Measurements from ENCODE around the gene PDE9A.

PDE9A gene

DNA sequence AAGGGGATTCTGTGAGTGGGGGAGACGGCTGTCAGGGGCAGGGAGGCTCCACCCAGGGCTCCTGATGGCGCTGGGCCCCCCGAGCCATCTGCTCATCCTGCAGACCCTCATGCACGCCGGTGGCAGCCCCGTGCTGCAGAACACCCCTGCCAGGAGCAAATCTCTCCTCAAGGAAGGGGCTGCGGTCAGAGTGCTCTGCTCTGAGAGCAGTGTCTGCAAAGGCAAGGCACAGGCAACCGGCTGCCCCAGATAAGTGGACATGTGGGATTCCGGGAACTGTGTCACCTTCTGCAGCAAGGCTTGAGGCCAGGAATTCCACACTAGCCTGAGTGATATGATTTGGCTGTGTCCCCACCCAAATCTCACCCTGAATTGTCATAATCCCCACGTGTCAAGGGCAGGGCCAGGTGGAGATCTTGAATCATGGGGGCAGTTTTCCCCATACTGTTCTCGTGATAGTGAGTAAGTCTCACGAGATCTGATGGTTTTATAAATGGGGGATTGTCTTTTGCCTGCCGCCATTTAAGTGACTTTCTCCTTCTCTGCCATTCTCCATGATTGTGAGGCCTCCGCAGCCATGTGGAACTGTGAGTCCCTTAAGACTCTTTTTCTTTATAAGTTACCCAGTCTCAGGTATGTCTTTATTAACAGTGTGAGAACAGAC lies 101.0 kb downstream of the PDE9A start:
- no peak overlapping the region for H3K9ac ChIP-seq (ENCODE audit: low read length)
- H3K4me2 ChIP-seq (ENCODE audit: low read depth, low read length) = no peak overlapping the region
- H3K9me2 ChIP-seq (replicated peaks; ENCODE audit: insufficient read depth, low read length) = no peaks in the 10 kb centered on the region
- TF ChIP-seq EZH2phosphoT487 (IDR thresholded peaks at IDR 0.05; ENCODE audit: low read length) = no peak
- no peak for TF ChIP-seq EZH2 (optimal IDR thresholded peaks at IDR 0.05; ENCODE audit: low read depth, low read length)
- TF ChIP-seq, protein P1, sequence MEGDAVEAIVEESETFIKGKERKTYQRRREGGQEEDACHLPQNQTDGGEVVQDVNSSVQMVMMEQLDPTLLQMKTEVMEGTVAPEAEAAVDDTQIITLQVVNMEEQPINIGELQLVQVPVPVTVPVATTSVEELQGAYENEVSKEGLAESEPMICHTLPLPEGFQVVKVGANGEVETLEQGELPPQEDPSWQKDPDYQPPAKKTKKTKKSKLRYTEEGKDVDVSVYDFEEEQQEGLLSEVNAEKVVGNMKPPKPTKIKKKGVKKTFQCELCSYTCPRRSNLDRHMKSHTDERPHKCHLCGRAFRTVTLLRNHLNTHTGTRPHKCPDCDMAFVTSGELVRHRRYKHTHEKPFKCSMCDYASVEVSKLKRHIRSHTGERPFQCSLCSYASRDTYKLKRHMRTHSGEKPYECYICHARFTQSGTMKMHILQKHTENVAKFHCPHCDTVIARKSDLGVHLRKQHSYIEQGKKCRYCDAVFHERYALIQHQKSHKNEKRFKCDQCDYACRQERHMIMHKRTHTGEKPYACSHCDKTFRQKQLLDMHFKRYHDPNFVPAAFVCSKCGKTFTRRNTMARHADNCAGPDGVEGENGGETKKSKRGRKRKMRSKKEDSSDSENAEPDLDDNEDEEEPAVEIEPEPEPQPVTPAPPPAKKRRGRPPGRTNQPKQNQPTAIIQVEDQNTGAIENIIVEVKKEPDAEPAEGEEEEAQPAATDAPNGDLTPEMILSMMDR (IDR thresholded peaks at IDR 0.05; ENCODE audit: low read length) = no peak
- H2AFZ ChIP-seq (ENCODE audit: low read length) = no peak overlapping the region
- H3K27me3 ChIP-seq (replicated peaks; ENCODE audit: insufficient read depth, low read length) = peaks cover 100% of the 10 kb centered on the region
- no peak overlapping the region for H3K27ac ChIP-seq (ENCODE audit: low read length)
- no peaks in the 10 kb centered on the region for H4K20me1 ChIP-seq (ENCODE audit: insufficient read depth, low read length)
- H3K4me3 ChIP-seq (ENCODE audit: low read length) = no peak overlapping the region
- DNase-seq = no peak
- no peaks in the 10 kb centered on the region for H3F3A ChIP-seq (ENCODE audit: insufficient read depth, low read length)
- no peaks in the 10 kb centered on the region for H3K9me3 ChIP-seq (replicated peaks; ENCODE audit: insufficient read depth, low read length)
- no peaks in the 10 kb centered on the region for H3K4me1 ChIP-seq (ENCODE audit: low read length)
- H3K79me2 ChIP-seq (ENCODE audit: low read length) = no peaks in the 10 kb centered on the region
- H3K36me3 ChIP-seq (replicated peaks; ENCODE audit: insufficient read depth, low read length) = no peaks in the 10 kb centered on the region

- no peaks in the 10 kb centered on the region for H3K36me3 ChIP-seq (replicated peaks; ENCODE audit: insufficient read depth, low read length)
- H3K9me3 ChIP-seq (replicated peaks; ENCODE audit: insufficient read depth, low read length) = no peaks in the 10 kb centered on the region
- H3K27me3 ChIP-seq (replicated peaks; ENCODE audit: insufficient read depth, low read length) = peaks cover 100% of the 10 kb centered on the region
- no peaks in the 10 kb centered on the region for H3K79me2 ChIP-seq (ENCODE audit: low read length)
- no peaks in the 10 kb centered on the region for H3F3A ChIP-seq (ENCODE audit: insufficient read depth, low read length)
- TF ChIP-seq, protein P1 (IDR thresholded peaks at IDR 0.05; ENCODE audit: low read length) = no peak
- TF ChIP-seq EZH2phosphoT487 (IDR thresholded peaks at IDR 0.05; ENCODE audit: low read length) (no peak), EZH2 (optimal IDR thresholded peaks at IDR 0.05; ENCODE audit: low read depth, low read length) (no peak)
- DNase-seq = no peak
- H3K9ac ChIP-seq (ENCODE audit: low read length) = no peak overlapping the region
- no peak overlapping the region for H3K4me2 ChIP-seq (ENCODE audit: low read depth, low read length)
- H3K4me1 ChIP-seq (ENCODE audit: low read length) = no peaks in the 10 kb centered on the region
- no peak overlapping the region for H2AFZ ChIP-seq (ENCODE audit: low read length)
- H3K27ac ChIP-seq (ENCODE audit: low read length) = no peak overlapping the region
- H3K9me2 ChIP-seq (replicated peaks; ENCODE audit: insufficient read depth, low read length) = no peaks in the 10 kb centered on the region
- no peaks in the 10 kb centered on the region for H4K20me1 ChIP-seq (ENCODE audit: insufficient read depth, low read length)
- H3K4me3 ChIP-seq (ENCODE audit: low read length) = no peak overlapping the region
Measured at GRCh38 chr21:42755031-42755665, 101.7 kb downstream of the PDE9A start.

- peaks cover 100% of the 10 kb centered on the region for H3K27me3 ChIP-seq (replicated peaks; ENCODE audit: insufficient read depth, low read length)
Measured at GRCh38 chr21:42755766-42756579, 102.6 kb downstream of the PDE9A start.

More at GRCh38 chr21:42755766-42756579, 102.6 kb downstream of the PDE9A start:
- Histone ChIP-seq H3K4me1 (ENCODE audit: low read length) (no peaks in the 10 kb centered on the region), H4K20me1 (ENCODE audit: insufficient read depth, low read length) (no peaks in the 10 kb centered on the region), H3F3A (ENCODE audit: insufficient read depth, low read length) (no peaks in the 10 kb centered on the region), H3K79me2 (ENCODE audit: low read length) (no peaks in the 10 kb centered on the region), H3K4me2 (ENCODE audit: low read depth, low read length) (no peak overlapping the region), H3K9me3 (replicated peaks; ENCODE audit: insufficient read depth, low read length) (no peaks in the 10 kb centered on the region), H3K9me2 (replicated peaks; ENCODE audit: insufficient read depth, low read length) (no peaks in the 10 kb centered on the region), H3K9ac (ENCODE audit: low read length) (no peak overlapping the region), H3K4me3 (ENCODE audit: low read length) (no peak overlapping the region), H3K27ac (ENCODE audit: low read length) (no peak overlapping the region), H3K36me3 (replicated peaks; ENCODE audit: insufficient read depth, low read length) (no peaks in the 10 kb centered on the region), H2AFZ (ENCODE audit: low read length) (no peak overlapping the region)
- no peak for DNase-seq
- TF ChIP-seq EZH2phosphoT487 (IDR thresholded peaks at IDR 0.05; ENCODE audit: low read length) (no peak), EZH2 (optimal IDR thresholded peaks at IDR 0.05; ENCODE audit: low read depth, low read length) (no peak)
- TF ChIP-seq, protein P1 (IDR thresholded peaks at IDR 0.05; ENCODE audit: low read length) = no peak
